Panc1 (cell line): ENCODE measurements around the gene GBA3. TPM values are rescaled to one million over a fixed set of nuclear protein-coding genes. Genes with fewer than 3 reads are reported as not detected.

ENCODE experiments used
- ATAC-seq: fragments of 200-7000 bp; cut with Tn5 transposase; 2 replicates; pipeline ENCODE4 v1.9.1; 2020; ENCODE audit warnings: mild to moderate bottlenecking, moderate library complexity
- BruUV-seq: library from RNA; stranded (reverse); fragments of 400-500 nt; replicated peaks from 2 replicates; lab custom pipeline; 2021; lab: Mats Ljungman, UMichigan
- CTCF ChIA-PET: fragments of 300-600 bp; sonication (Branson Sonifier 250); formaldehyde crosslinking; loops from one replicate; lab custom pipeline; 2022; ENCODE audit warnings: antibody characterized with exemption; lab: Charles Lee
- POLR2A ChIA-PET: fragments of 300-600 bp; sonication (Branson Sonifier 250); formaldehyde crosslinking; loops from one replicate; lab custom pipeline; 2022; ENCODE audit warnings: antibody characterized with exemption; lab: Charles Lee
- DNase-seq: peaks from one replicate; pipeline ENCODE4 v3.0.0-alpha.2; 2010; ENCODE audit warnings: low read depth, low spot score
- H3K27ac ChIP-seq: 2 replicates; pipeline ENCODE4 v1.5.1; 2011; ENCODE audit warnings: mild to moderate bottlenecking, low read length, inconsistent platforms
- H3K27me3 ChIP-seq: fragments of 200-500 bp; sonication (Bioruptor generic); 2 replicates; pipeline ENCODE4 v1.6.0; 2014; ENCODE audit warnings: low read length, inconsistent platforms; ENCODE audit not compliant: control insufficient read depth, insufficient read depth
- H3K36me3 ChIP-seq: fragments of 200-500 bp; sonication (Bioruptor generic); 2 replicates; pipeline ENCODE4 v1.5.1; 2014; ENCODE audit warnings: inconsistent platforms, mild to moderate bottlenecking, low read length, moderate library complexity; ENCODE audit not compliant: control insufficient read depth, insufficient read depth
- H3K4me1 ChIP-seq: 2 replicates; pipeline ENCODE4 v1.5.1; 2011; ENCODE audit warnings: inconsistent platforms, mild to moderate bottlenecking, low read length, moderate library complexity; ENCODE audit not compliant: control insufficient read depth, insufficient read depth
- H3K4me3 ChIP-seq, 2 experiments: 2 replicates each; pipeline ENCODE4 v1.5.1; 2011 to 2012; ENCODE audit warnings: low read depth in 2 of 2, low read length in 2 of 2, mild to moderate bottlenecking in 2 of 2, inconsistent platforms in 1 of 2, moderate library complexity in 1 of 2
- H3K9me3 ChIP-seq: fragments of 200-500 bp; sonication (Bioruptor generic); 2 replicates; pipeline ENCODE4 v1.5.1; 2014; ENCODE audit warnings: low read depth, mild to moderate bottlenecking, inconsistent platforms, low read length, moderate library complexity; ENCODE audit not compliant: control insufficient read depth, insufficient read depth
- POLR2AphosphoS5 ChIP-seq: IDR thresholded peaks from 2 replicates; pipeline ENCODE4 v1.6.1; 2012; ENCODE audit warnings: mild to moderate bottlenecking, low read depth, low read length, moderate library complexity
- SIN3A ChIP-seq: IDR thresholded peaks from 2 replicates; pipeline ENCODE4 v1.6.1; 2012; ENCODE audit warnings: low read depth, mild to moderate bottlenecking, low read length, moderate library complexity, borderline replicate concordance; ENCODE audit not compliant: insufficient read depth
- TCF7L2 ChIP-seq: IDR thresholded peaks from 2 replicates; pipeline ENCODE4 v1.6.1; 2011; ENCODE audit warnings: mild to moderate bottlenecking, low read depth, low read length, inconsistent platforms
- in situ Hi-C: cut with HindIII; loops from 2 replicates; pipeline ENCODE4 v1.10.0; 2016; ENCODE audit warnings: low sequenced_read_pairs, low pct_unique_long_range_greater_than_20kb
- intact Hi-C: fragments of 100-400 bp; cut with micrococcal nuclease; formaldehyde crosslinking; loops from one replicate; pipeline ENCODE4 v1.10.0; 2022; ENCODE audit not compliant: unreplicated experiment
- total RNA-seq: library from RNA; stranded (reverse); gene quantifications from one replicate; pipeline ENCODE4 v1.2.1, GENCODE V29; 2021; ENCODE audit not compliant: unreplicated experiment
- TF ChIP-seq, protein P1 (sequence below), 2 experiments: IDR thresholded peaks; 2 replicates each; pipeline ENCODE4 v1.6.1; 2011 to 2012; ENCODE audit warnings: low read depth in 2 of 2, control low read depth in 1 of 2, low read length in 1 of 2, mild to moderate bottlenecking in 1 of 2, moderate library complexity in 1 of 2; ENCODE audit not compliant: insufficient read depth in 1 of 2
- TF ChIP-seq, protein P2 (sequence below): fragments of 450-650 bp; IDR thresholded peaks from 2 replicates; pipeline ENCODE4 v1.5.1; 2017; ENCODE audit warnings: mild to moderate bottlenecking

GBA3 gene
- total RNA-seq, 1 experiment from 2014 or later: not detected

DNA sequence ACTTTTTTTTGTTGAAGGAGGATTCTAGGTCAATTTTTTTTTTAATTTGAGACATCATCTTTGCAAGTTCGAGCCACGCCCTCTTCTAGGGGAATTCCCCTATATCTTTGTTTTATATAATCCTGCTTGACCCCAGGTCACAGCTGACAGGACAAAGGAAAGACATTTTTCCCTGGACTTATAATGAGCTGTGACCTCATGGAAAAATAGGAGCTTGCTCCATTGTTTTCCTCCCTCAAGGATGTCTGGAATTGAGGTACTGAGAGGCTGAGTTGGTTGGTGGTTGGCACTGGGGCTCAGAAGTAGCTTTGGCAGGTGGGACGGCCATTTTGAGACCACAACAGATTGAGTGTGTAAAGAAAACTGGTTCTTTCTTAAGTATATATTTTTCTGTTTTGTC, 49.0 kb downstream of the GBA3 start:
- H3K36me3 ChIP-seq: no peaks in the 10 kb centered on the region
- CTCF ChIA-PET: no interaction called here
- POLR2A ChIA-PET: no interaction called here
- no peaks in the 10 kb centered on the region for H3K9me3 ChIP-seq
- TF ChIP-seq TCF7L2 (no peak), POLR2AphosphoS5 (no peak), SIN3A (no peak)
- TF ChIP-seq, protein P1, sequence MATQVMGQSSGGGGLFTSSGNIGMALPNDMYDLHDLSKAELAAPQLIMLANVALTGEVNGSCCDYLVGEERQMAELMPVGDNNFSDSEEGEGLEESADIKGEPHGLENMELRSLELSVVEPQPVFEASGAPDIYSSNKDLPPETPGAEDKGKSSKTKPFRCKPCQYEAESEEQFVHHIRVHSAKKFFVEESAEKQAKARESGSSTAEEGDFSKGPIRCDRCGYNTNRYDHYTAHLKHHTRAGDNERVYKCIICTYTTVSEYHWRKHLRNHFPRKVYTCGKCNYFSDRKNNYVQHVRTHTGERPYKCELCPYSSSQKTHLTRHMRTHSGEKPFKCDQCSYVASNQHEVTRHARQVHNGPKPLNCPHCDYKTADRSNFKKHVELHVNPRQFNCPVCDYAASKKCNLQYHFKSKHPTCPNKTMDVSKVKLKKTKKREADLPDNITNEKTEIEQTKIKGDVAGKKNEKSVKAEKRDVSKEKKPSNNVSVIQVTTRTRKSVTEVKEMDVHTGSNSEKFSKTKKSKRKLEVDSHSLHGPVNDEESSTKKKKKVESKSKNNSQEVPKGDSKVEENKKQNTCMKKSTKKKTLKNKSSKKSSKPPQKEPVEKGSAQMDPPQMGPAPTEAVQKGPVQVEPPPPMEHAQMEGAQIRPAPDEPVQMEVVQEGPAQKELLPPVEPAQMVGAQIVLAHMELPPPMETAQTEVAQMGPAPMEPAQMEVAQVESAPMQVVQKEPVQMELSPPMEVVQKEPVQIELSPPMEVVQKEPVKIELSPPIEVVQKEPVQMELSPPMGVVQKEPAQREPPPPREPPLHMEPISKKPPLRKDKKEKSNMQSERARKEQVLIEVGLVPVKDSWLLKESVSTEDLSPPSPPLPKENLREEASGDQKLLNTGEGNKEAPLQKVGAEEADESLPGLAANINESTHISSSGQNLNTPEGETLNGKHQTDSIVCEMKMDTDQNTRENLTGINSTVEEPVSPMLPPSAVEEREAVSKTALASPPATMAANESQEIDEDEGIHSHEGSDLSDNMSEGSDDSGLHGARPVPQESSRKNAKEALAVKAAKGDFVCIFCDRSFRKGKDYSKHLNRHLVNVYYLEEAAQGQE (IDR thresholded peaks at IDR 0.05; ENCODE audit: insufficient read depth in 1 of 2, low read depth in 2 of 2, low read length in 1 of 2): no peak
- TF ChIP-seq, protein P2, sequence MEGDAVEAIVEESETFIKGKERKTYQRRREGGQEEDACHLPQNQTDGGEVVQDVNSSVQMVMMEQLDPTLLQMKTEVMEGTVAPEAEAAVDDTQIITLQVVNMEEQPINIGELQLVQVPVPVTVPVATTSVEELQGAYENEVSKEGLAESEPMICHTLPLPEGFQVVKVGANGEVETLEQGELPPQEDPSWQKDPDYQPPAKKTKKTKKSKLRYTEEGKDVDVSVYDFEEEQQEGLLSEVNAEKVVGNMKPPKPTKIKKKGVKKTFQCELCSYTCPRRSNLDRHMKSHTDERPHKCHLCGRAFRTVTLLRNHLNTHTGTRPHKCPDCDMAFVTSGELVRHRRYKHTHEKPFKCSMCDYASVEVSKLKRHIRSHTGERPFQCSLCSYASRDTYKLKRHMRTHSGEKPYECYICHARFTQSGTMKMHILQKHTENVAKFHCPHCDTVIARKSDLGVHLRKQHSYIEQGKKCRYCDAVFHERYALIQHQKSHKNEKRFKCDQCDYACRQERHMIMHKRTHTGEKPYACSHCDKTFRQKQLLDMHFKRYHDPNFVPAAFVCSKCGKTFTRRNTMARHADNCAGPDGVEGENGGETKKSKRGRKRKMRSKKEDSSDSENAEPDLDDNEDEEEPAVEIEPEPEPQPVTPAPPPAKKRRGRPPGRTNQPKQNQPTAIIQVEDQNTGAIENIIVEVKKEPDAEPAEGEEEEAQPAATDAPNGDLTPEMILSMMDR: no peak
- ATAC-seq (no peak), DNase-seq (no peak)
- in situ Hi-C loops: no loop called here
- no TSS peak for BruUV-seq
- no peak overlapping the region for H3K4me3 ChIP-seq
- no peaks in the 10 kb centered on the region for H3K4me1 ChIP-seq
- intact Hi-C loops: no loop called here
- H3K27me3 ChIP-seq: no peaks in the 10 kb centered on the region
- H3K27ac ChIP-seq: no peak overlapping the region

DNA sequence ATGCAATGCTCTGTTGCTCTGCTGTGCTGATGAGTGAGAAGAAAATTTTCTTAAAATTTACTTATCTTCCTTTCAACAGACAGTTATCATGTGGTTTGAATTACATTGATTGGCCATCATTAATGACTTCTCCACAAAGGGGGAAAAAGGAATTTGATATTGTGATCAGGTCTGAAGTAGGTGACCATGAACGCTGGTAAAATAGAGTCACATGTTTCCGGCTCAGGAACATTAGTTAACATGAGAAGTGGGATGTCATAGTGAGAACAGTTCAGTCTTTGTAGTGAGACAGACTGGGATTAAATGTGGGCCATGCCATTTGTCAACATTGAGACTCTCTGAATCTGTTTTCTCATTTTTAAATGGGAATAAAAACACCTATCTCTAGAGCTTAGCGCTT, 50.6 kb downstream of the GBA3 start:
- Histone ChIP-seq H3K9me3 (no peaks in the 10 kb centered on the region), H3K27me3 (no peaks in the 10 kb centered on the region), H3K4me1 (no peaks in the 10 kb centered on the region), H3K27ac (no peak overlapping the region), H3K36me3 (no peaks in the 10 kb centered on the region), H3K4me3 (no peak overlapping the region)
- intact Hi-C loops (no loop called here), in situ Hi-C loops (no loop called here)
- no TSS peak for BruUV-seq
- POLR2A ChIA-PET: no interaction called here
- CTCF ChIA-PET: no interaction called here
- DNase-seq: no peak
- ATAC-seq: no peak
- TF ChIP-seq SIN3A: no peak

DNA sequence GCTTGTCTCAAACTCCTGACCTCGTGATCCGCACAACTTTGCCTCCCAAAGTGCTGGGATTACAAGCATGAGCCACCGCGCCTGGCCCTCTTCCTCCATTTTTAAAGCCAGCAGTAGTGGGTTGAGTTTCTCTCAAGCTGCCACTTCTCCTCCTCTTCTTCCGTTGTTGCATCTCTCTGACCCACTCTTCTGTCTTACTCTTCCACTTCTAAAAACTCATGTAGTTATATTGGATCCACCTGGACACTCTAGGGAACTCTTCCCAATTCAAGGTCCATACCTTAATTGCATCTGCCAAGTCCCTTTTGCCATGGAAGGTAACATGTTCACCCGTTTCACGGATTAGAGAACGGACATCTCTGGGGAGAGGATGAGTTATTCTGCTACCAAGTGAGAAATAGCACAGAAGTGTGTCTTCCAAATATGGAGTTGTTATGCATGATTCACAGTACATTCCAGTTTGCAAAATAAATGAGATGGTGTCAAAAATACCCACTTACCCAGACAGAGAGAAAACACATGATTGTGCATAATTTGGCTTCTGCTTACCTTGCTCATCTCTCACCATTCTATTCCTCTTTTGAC, 51.8 kb downstream of the GBA3 start:
- BruUV-seq: no TSS peak
- H3K36me3 ChIP-seq: no peaks in the 10 kb centered on the region
- ChIA-PET POLR2A (no interaction called here), CTCF (no interaction called here)
- DNase-seq: no peak
- no peak for ATAC-seq
- H3K27ac ChIP-seq: no peak overlapping the region
- no peaks in the 10 kb centered on the region for H3K9me3 ChIP-seq
- TF ChIP-seq SIN3A (no peak), TCF7L2 (no peak), POLR2AphosphoS5 (no peak)
- TF ChIP-seq, protein P1 (IDR thresholded peaks at IDR 0.05; ENCODE audit: insufficient read depth in 1 of 2, low read depth in 2 of 2, low read length in 1 of 2): no peak
- TF ChIP-seq, protein P2: no peak
- intact Hi-C loops (no loop called here), in situ Hi-C loops (no loop called here)
- H3K27me3 ChIP-seq: no peaks in the 10 kb centered on the region
- H3K4me3 ChIP-seq: no peak overlapping the region
- H3K4me1 ChIP-seq: no peaks in the 10 kb centered on the region
